Measurements from ENCODE around the gene DOCK6.

DNA sequence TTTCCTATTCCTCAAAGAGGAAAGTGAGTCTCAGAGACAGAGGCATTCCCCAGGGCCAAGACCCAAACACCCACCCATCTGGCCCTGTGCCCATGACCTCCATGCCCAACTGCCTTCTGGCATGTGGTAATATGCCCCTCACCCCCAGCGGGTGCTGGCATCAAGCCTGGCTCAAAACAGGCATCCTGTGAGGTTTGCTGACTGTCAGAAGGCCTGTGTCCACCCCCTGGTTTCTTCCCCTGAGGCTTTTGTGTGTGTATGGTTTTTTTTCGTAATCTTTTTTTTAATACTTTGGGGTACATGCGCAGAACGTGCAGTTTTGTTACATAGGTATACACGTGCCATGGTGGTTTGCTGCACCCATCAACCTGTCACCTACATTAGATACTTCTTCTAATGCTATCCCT, 57.4 kb downstream of the DOCK6 start:
- TF ChIP-seq CTCF (IDR thresholded peaks at IDR 0.05 in 2 of 3, conservative IDR thresholded peaks at IDR 0.05 in 1 of 3; ENCODE audit: borderline replicate concordance in 1 of 3, insufficient read depth in 1 of 3, low read depth in 2 of 3, low read length in 2 of 3) (no peak), POLR2AphosphoS5 (IDR thresholded peaks at IDR 0.05; ENCODE audit: low read depth, low read length) (no peak), POLR2A (IDR thresholded peaks at IDR 0.05; ENCODE audit: borderline replicate concordance, extremely low read depth, insufficient read depth, insufficient read length) (no peak), SRF (IDR thresholded peaks at IDR 0.05; ENCODE audit: low read depth) (no peak)
